ENCODE data around the gene COL6A6. TPM values are rescaled to one million over a fixed set of nuclear protein-coding genes. Genes with fewer than 3 reads are reported as not detected.

COL6A6 gene
- total and polyA plus RNA-seq, 8 donors, result 7.7 to 55.8 (median 47.4) TPM

GRCh38 chr3:130558366-130558765, 41.4 kb downstream of the COL6A6 start:
- peaks cover 0 to 5% of the 10 kb centered on the region in 2 donors for H3K9me3 ChIP-seq
- no peak for DNase-seq
- no peak for TF ChIP-seq CTCF (IDR thresholded peaks at IDR 0.05)
- H3K27ac ChIP-seq, result no peak overlapping the region
- no peaks in the 10 kb centered on the region for H3K4me1 ChIP-seq
- intact Hi-C loops (cut with DNase I), result no loop called here
- H3K27me3 ChIP-seq, result no peaks in the 10 kb centered on the region
- no peaks in the 10 kb centered on the region for H3K36me3 ChIP-seq
- ATAC-seq, result no peak
- H3K4me3 ChIP-seq, result no peak overlapping the region

- Histone ChIP-seq H3K9me3 (no peaks in the 10 kb centered on the region), H3K36me3 (no peaks in the 10 kb centered on the region), H3K27me3 (no peaks in the 10 kb centered on the region), H3K4me1 (no peaks in the 10 kb centered on the region), H3K27ac (no peak overlapping the region), H3K4me3 (no peak overlapping the region)
- DNase-seq (peak in 1 of 4 donors; percentile 20), ATAC-seq (no peak)
- intact Hi-C loops (cut with DNase I), result no loop called here
- TF ChIP-seq CTCF (IDR thresholded peaks at IDR 0.05), result no peak
Measured at GRCh38 chr3:130565224-130565623, 48.2 kb downstream of the COL6A6 start.

Other genes starting within 250 kb of the COL6A6 start
- 1 to 10 TPM in 1 of 2 donors, under 1 TPM in 1; 0.93 to 7.9 TPM for gene COL6A5, start 171.5 kb upstream of the COL6A6 start, total RNA-seq
- gene COL6A5, start 171.5 kb upstream of the COL6A6 start, polyA plus RNA-seq (ENCODE audit: insufficient read length in 6 of 6), result 1 to 10 TPM; 1.2 to 4.9 (median 2.8) TPM
- 10 to 100 TPM; 24.8 to 27.9 TPM for gene PIK3R4, start 229.7 kb downstream of the COL6A6 start, total RNA-seq
- gene PIK3R4, start 229.7 kb downstream of the COL6A6 start, polyA plus RNA-seq (ENCODE audit: insufficient read length in 6 of 6), result 10 to 100 TPM; 44.7 to 58.3 (median 49.1) TPM